Cardiac atrium fibroblast (primary cell): Measurements from ENCODE around the gene SHISA3. TPM values are rescaled to one million over a fixed set of nuclear protein-coding genes. Genes with fewer than 3 reads are reported as not detected.

ENCODE experiments used
- total RNA-seq: library from RNA; depleted of rRNA; stranded (reverse); fragments of >200 nt; gene quantifications from 2 replicates; pipeline ENCODE4 v1.2.3, GENCODE V29; 2015

The SHISA3 gene
- 28.0 and 83.0 TPM in 2 replicates for total RNA-seq

DNA sequence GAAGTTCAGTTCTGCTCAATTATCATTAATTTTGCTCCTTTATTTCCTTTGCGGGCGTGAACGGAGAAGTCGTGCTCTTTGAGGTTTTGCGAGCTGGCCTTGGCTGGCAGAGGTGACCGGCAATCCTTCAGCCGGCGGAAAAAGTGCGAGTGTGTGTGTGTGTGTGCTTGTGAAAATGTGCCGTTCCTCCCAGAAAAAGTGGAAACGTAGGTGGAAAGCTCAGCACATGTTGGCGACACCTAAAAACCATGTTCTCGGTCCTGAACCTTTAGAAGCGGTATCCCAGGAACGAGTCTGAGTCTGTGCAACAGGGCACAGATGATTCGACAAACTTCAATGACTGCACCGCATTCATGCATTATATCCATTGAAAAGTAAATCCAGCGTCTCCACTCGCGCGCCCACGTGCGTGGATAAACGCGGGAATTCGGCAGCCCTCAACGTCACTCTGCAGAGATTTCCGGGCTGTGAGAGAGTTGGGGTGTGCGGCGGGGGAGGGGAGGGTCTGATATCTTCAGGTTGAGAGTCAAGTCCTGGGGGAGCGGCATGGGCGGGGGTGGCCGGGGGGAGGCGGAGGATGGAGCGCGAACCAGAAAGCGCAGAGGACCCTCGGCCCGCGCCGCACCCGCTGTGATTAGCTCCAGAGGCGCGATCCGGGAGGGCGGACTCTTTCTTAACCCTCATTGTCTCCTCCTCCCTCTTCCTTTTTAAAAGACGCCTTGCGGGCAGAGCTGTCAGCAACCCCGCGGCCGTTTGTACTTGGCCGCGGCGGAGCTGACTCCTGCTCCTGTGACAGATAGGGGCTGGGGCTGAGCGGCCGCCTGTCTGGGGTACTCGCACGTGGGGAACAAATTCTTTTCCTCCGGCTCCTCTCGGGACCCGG is at the start of gene SHISA3:
TSS of gene SHISA3 (plus strand) at position 737 of the 883 bp plus-strand sequence. CDS start 569 bp downstream, outside the sequence.

Other genes with a start within 250 kb of the SHISA3 start
- not detected in 2 replicates for gene BEND4, start 244.8 kb upstream of the SHISA3 start, total RNA-seq